Body of pancreas (tissue), 4 donors: ENCODE data around the gene PNPLA7. TPM values are rescaled to one million over a fixed set of nuclear protein-coding genes. Genes with fewer than 3 reads are reported as not detected.

Experiments used
- ATAC-seq: fragments of 150-250 bp; one replicate; pipeline ENCODE4 v1.9.1; 2016
- DNase-seq, 4 donors: peaks; one replicate each; pipeline ENCODE4 v3.0.0-alpha.2; 2019
- H3K27ac ChIP-seq, 4 donors: fragments of 200-600 bp; sonication (generic); 1 replicate in 3 of 4; 2 replicates in 1 of 4; pipeline versions ENCODE4 v1.5.1 to v1.6.1; 2016 to 2019; ENCODE audit warnings: mild to moderate bottlenecking in 1 of 4, mixed read lengths in 1 of 4, moderate library complexity in 1 of 4
- H3K27me3 ChIP-seq, 2 donors: fragments of 200-600 bp; sonication (generic); one replicate each; pipeline ENCODE4 v1.6.0; 2016; ENCODE audit warnings: mild to moderate bottlenecking in 1 of 2
- H3K36me3 ChIP-seq, 2 donors: fragments of 200-600 bp; sonication (generic); replicated peaks in 1 of 2; 2 replicates each; pipeline ENCODE4 v1.5.1; 2016; ENCODE audit warnings: low read depth in 2 of 2; ENCODE audit not compliant: insufficient read depth in 1 of 2
- H3K4me1 ChIP-seq: fragments of 200-600 bp; sonication (generic); one replicate; pipeline ENCODE4 v1.6.0; 2016
- H3K4me3 ChIP-seq, 2 donors: fragments of 200-600 bp; sonication (generic); 1 replicate in 1 of 2; 2 replicates in 1 of 2; pipeline ENCODE4 v1.5.1; 2016 to 2019
- H3K9me3 ChIP-seq, 3 donors: fragments of 200-600 bp; sonication (generic); 1 replicate in 2 of 3; 2 replicates in 1 of 3; pipeline ENCODE4 v1.5.1; 2016
- POLR2A ChIP-seq, 3 donors: fragments of 450-650 bp; IDR thresholded peaks; one replicate each; pipeline ENCODE4 v1.6.1; 2016; ENCODE audit warnings: antibody characterized with exemption in 3 of 3, mild to moderate bottlenecking in 2 of 3
- WGBS, 2 donors: methylation state at CpG; one replicate each; pipeline ENCODE4 v1.1.5; 2017; 5-methylcytosine and 5-hydroxymethylcytosine counted together
- intact Hi-C: fragments of 100-400 bp; cut with DNase I; formaldehyde crosslinking; loops from one replicate; pipeline ENCODE4 v1.15.1; 2023
- total RNA-seq, 2 donors: library from RNA; depleted of rRNA; stranded (reverse); fragments of >200 nt; gene quantifications; one replicate each; pipeline ENCODE4 v1.1.0, GENCODE V29; 2016
- TF ChIP-seq, protein P1 (sequence below), 7 experiments: fragments of 450-650 bp in 4 of 7; fragments of 200-600 bp in 3 of 7; sonication (generic) in 3 of 7; IDR thresholded peaks; one replicate each; pipeline ENCODE4 v1.5.1; 2016 to 2019; ENCODE audit warnings: antibody characterized with exemption in 7 of 7

The PNPLA7 gene
- total RNA-seq, 2 donors from 2014 or later: 16.1 to 27.7 TPM

DNA sequence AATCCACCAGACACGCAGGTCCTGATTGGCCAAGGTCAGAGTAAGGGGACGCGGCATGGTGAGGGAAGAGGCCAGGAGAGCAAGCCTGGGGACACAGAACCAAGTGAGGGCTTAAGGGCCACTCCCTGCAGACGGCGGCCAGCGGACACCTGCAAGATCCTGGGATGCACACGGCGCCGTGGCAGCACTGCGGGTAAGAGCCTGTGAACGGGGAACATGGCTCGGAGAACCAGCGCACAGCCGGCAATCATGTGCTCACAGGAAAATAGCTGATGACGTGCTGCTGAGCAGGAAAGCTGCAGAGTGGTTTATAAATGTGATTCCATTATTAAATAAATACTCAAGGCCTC, 64.1 kb downstream of the PNPLA7 start:
- no peak for TF ChIP-seq POLR2A (IDR thresholded peaks at IDR 0.05)
- TF ChIP-seq, protein P1, sequence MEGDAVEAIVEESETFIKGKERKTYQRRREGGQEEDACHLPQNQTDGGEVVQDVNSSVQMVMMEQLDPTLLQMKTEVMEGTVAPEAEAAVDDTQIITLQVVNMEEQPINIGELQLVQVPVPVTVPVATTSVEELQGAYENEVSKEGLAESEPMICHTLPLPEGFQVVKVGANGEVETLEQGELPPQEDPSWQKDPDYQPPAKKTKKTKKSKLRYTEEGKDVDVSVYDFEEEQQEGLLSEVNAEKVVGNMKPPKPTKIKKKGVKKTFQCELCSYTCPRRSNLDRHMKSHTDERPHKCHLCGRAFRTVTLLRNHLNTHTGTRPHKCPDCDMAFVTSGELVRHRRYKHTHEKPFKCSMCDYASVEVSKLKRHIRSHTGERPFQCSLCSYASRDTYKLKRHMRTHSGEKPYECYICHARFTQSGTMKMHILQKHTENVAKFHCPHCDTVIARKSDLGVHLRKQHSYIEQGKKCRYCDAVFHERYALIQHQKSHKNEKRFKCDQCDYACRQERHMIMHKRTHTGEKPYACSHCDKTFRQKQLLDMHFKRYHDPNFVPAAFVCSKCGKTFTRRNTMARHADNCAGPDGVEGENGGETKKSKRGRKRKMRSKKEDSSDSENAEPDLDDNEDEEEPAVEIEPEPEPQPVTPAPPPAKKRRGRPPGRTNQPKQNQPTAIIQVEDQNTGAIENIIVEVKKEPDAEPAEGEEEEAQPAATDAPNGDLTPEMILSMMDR (IDR thresholded peaks at IDR 0.05): no peak
- Histone ChIP-seq H3K4me1 (peaks cover 24% of the 10 kb centered on the region), H3K36me3 (no peaks in the 10 kb centered on the region), H3K4me3 (no peak overlapping the region), H3K27me3 (no peaks in the 10 kb centered on the region), H3K27ac (no peak overlapping the region), H3K9me3 (no peaks in the 10 kb centered on the region)
- DNase-seq (no peak), ATAC-seq (no peak)
- WGBS, 2 donors: 89 to 92% methylated on average over 15 of the region's 15 CpGs
- intact Hi-C loops: no loop called here

DNA sequence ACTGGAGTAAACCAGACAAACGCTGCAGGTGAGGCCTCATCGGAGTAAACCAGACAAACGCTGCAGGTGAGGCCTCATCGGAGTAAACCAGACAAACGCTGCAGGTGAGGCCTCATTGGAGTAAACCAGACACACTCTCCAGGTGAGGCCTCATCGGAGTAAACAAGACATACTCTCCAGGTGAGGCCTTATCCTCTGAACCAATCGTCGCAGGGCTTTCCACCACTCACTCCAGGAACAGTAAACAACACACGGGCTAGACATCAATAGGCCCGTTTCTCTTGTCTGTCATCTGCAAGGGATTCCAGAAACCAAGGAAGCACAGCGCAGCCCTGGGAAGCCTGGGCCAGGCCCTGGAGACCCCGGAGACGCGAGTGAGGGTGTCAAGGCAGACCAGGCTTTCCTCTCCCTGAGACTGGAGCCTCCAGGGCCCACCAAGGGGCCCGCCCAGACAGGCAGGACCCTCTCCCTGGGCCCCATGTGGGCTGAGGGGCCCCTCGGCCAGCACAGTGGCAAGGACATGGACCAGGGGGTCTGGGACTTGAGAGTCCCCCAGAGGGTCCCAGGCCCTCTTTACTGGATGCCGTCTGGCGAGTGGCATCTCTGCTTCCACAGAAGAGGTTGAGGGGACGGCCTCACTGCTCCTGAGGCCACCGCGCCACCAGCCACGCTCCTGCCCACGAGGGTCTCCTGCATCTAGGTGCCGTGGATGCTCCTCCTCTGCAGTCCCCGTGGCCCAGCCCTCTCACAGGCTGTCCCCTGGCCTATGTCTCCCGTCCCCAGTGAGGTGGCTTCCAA, 64.7 kb downstream of the PNPLA7 start:
- 77 to 84% methylated on average over 12 to 26 of the region's 26 CpGs for WGBS, 2 donors
- DNase-seq (no peak), ATAC-seq (no peak)
- Histone ChIP-seq H3K4me1 (peaks cover 24% of the 10 kb centered on the region), H3K27ac (no peak overlapping the region), H3K27me3 (no peaks in the 10 kb centered on the region), H3K9me3 (no peaks in the 10 kb centered on the region), H3K4me3 (no peak overlapping the region), H3K36me3 (no peaks in the 10 kb centered on the region)
- TF ChIP-seq, protein P1 (IDR thresholded peaks at IDR 0.05): no peak
- no peak for TF ChIP-seq POLR2A (IDR thresholded peaks at IDR 0.05)
- intact Hi-C loops: no loop called here

GRCh38 chr9:137484551-137485315, 65.5 kb downstream of the PNPLA7 start:
- Histone ChIP-seq H3K36me3 (no peaks in the 10 kb centered on the region), H3K4me1 (peaks cover 24% of the 10 kb centered on the region), H3K9me3 (no peaks in the 10 kb centered on the region), H3K4me3 (no peak overlapping the region), H3K27me3 (no peaks in the 10 kb centered on the region), H3K27ac (no peak overlapping the region)
- 89 to 95% methylated on average over 4 to 23 of the region's 27 CpGs for WGBS, 2 donors
- ATAC-seq: no peak
- TF ChIP-seq POLR2A (IDR thresholded peaks at IDR 0.05): no peak
- TF ChIP-seq, protein P1 (IDR thresholded peaks at IDR 0.05): no peak
- intact Hi-C loops: no loop called here
- no peak for DNase-seq

- Histone ChIP-seq H3K4me1 (peaks cover 9% of the 10 kb centered on the region), H3K27me3 (no peaks in the 10 kb centered on the region), H3K4me3 (no peak overlapping the region), H3K27ac (no peak overlapping the region), H3K9me3 (no peaks in the 10 kb centered on the region), H3K36me3 (no peaks in the 10 kb centered on the region)
- no peak for ATAC-seq
- TF ChIP-seq, protein P1 (IDR thresholded peaks at IDR 0.05): no peak
- TF ChIP-seq POLR2A (IDR thresholded peaks at IDR 0.05): no peak
- intact Hi-C loops: no loop called here
- WGBS, 2 donors: 83 to 94% methylated on average over 17 to 26 of the region's 26 CpGs
- peak in 3 of 4 donors; percentile 41 to 64 (median 54) for DNase-seq
These were observed 68.0 kb downstream of the PNPLA7 start for GRCh38 chr9:137482094-137482781.
